HepG2 (cell line): Measurements from ENCODE around the gene MADCAM1. TPM values are rescaled to one million over a fixed set of nuclear protein-coding genes. Genes with fewer than 3 reads are reported as not detected.

Source experiments
- BRCA1 ChIP-seq: sonication (generic); formaldehyde crosslinking; IDR thresholded peaks from 2 replicates; pipeline ENCODE4 v1.4.0; 2020; ENCODE audit warnings: missing genetic modification reagents
- CHD2 ChIP-seq: IDR thresholded peaks from 2 replicates; pipeline ENCODE4 v1.6.1; 2011; ENCODE audit warnings: low read depth, low read length, improper control_type of control experiment
- CREB1 ChIP-seq, 2 experiments: fragments of 450-650 bp in 1 of 2; IDR thresholded peaks; 2 replicates each; pipeline ENCODE4 v1.6.1; 2016 to 2017; ENCODE audit warnings: control low read depth in 1 of 2, mild to moderate bottlenecking in 1 of 2, missing compliant biosample characterization in 1 of 2, missing genetic modification characterization in 1 of 2
- EP300 ChIP-seq, 3 experiments: sonication (generic) in 1 of 3; formaldehyde crosslinking in 1 of 3; IDR thresholded peaks; 2 replicates each; pipeline versions ENCODE4 v1.5.1 to v1.6.1; 2011 to 2020; ENCODE audit warnings: low read depth in 2 of 3, low read length in 2 of 3, borderline replicate concordance in 1 of 3, improper control_type of control experiment in 1 of 3, mild to moderate bottlenecking in 1 of 3, missing genetic modification reagents in 1 of 3, moderate library complexity in 1 of 3
- ETV6 ChIP-seq: sonication (generic); formaldehyde crosslinking; conservative IDR thresholded peaks from 2 replicates; pipeline ENCODE4 v1.4.0; 2020; ENCODE audit warnings: missing genetic modification reagents
- FOXK1 ChIP-seq: sonication (generic); formaldehyde crosslinking; IDR thresholded peaks from 2 replicates; pipeline ENCODE4 v1.4.0; 2020; ENCODE audit warnings: low read depth, missing genetic modification reagents, borderline replicate concordance
- KLF12 ChIP-seq: sonication (generic); formaldehyde crosslinking; IDR thresholded peaks from 2 replicates; pipeline ENCODE4 v1.4.0; 2020; ENCODE audit warnings: missing genetic modification reagents, borderline replicate concordance
- MYC ChIP-seq: sonication (generic); formaldehyde crosslinking; IDR thresholded peaks from 2 replicates; pipeline ENCODE4 v1.9.0; 2021; ENCODE audit warnings: missing genetic modification reagents, borderline replicate concordance
- NFKB2 ChIP-seq: sonication (generic); formaldehyde crosslinking; IDR thresholded peaks from 2 replicates; pipeline ENCODE4 v1.4.0; 2020; ENCODE audit warnings: missing genetic modification reagents, borderline replicate concordance
- SSRP1 ChIP-seq: IDR thresholded peaks from 2 replicates; pipeline ENCODE4 v1.6.1; 2016; ENCODE audit warnings: control low read depth
- TCF7L2 ChIP-seq: IDR thresholded peaks from 2 replicates; pipeline ENCODE4 v1.6.1; 2011; ENCODE audit warnings: mild to moderate bottlenecking, low read depth, low read length, moderate library complexity
- ZIK1 ChIP-seq: sonication (generic); formaldehyde crosslinking; IDR thresholded peaks from 2 replicates; pipeline ENCODE4 v1.5.0; 2020; ENCODE audit warnings: mild to moderate bottlenecking, low read depth, missing genetic modification reagents, borderline replicate concordance
- ZMYM2 ChIP-seq: sonication (generic); formaldehyde crosslinking; IDR thresholded peaks from 2 replicates; pipeline ENCODE4 v1.8.0; 2022; ENCODE audit warnings: mild to moderate bottlenecking, missing genetic modification reagents
- ZNF788 ChIP-seq: sonication (generic); formaldehyde crosslinking; IDR thresholded peaks from 2 replicates; pipeline ENCODE4 v1.5.0; 2020; ENCODE audit warnings: mild to moderate bottlenecking, missing genetic modification reagents, borderline replicate concordance
- polyA plus RNA-seq, 8 experiments: library from polyadenylated mRNA; depleted of rRNA in 3 of 8; stranded (reverse) in 7 of 8; unstranded in 1 of 8; fragments of >200 nt; fragmentation: Illumina TruSeq in 4 of 8; extraction: Trizol in 4 of 8; gene quantifications; 2 replicates each; pipeline versions ENCODE4 v1.2.1 to v1.2.3, GENCODE V29; 2011 to 2016; ENCODE audit warnings: low read depth in 4 of 8, missing spikeins in 1 of 8, mixed read lengths in 1 of 8; ENCODE audit not compliant: insufficient read depth in 1 of 8
- total RNA-seq, 5 experiments: library from RNA; depleted of rRNA; stranded (reverse); fragments of >200 nt; fragmentation: Illumina TruSeq; extraction: Trizol; gene quantifications; 2 replicates each; pipeline ENCODE4 v1.2.3, GENCODE V29; 2016; ENCODE audit warnings: low read depth in 1 of 5
- TF ChIP-seq, protein P1 (sequence below): IDR thresholded peaks from 2 replicates; pipeline ENCODE4 v1.6.1; 2016; ENCODE audit warnings: low read depth, control low read depth
- TF ChIP-seq, protein P2 (sequence below): sonication (generic); formaldehyde crosslinking; IDR thresholded peaks from 2 replicates; pipeline ENCODE4 v1.5.0; 2020; ENCODE audit warnings: missing genetic modification reagents, mild to moderate bottlenecking, borderline replicate concordance
- TF ChIP-seq, protein P3 (sequence below): sonication (generic); formaldehyde crosslinking; IDR thresholded peaks from 2 replicates; pipeline ENCODE4 v1.5.0; 2020; ENCODE audit warnings: missing genetic modification reagents
- TF ChIP-seq, protein P4 (sequence below): IDR thresholded peaks from 2 replicates; pipeline ENCODE4 v1.6.1; 2016
- TF ChIP-seq, protein P5 (sequence below): sonication (generic); formaldehyde crosslinking; IDR thresholded peaks from 2 replicates; pipeline ENCODE4 v1.8.0; 2022; ENCODE audit warnings: missing genetic modification reagents, mild to moderate bottlenecking, moderate library complexity, borderline replicate concordance
- TF ChIP-seq, protein P6 (sequence below): sonication (generic); formaldehyde crosslinking; IDR thresholded peaks from 2 replicates; pipeline ENCODE4 v1.4.0; 2020; ENCODE audit warnings: missing genetic modification reagents, borderline replicate concordance

MADCAM1 gene
- total and polyA plus RNA-seq, 2 of the 13 experiments (the other 11 are each of a cell fraction or from before 2014, with no cell fraction given), result 0.29 to 0.33 TPM

DNA sequence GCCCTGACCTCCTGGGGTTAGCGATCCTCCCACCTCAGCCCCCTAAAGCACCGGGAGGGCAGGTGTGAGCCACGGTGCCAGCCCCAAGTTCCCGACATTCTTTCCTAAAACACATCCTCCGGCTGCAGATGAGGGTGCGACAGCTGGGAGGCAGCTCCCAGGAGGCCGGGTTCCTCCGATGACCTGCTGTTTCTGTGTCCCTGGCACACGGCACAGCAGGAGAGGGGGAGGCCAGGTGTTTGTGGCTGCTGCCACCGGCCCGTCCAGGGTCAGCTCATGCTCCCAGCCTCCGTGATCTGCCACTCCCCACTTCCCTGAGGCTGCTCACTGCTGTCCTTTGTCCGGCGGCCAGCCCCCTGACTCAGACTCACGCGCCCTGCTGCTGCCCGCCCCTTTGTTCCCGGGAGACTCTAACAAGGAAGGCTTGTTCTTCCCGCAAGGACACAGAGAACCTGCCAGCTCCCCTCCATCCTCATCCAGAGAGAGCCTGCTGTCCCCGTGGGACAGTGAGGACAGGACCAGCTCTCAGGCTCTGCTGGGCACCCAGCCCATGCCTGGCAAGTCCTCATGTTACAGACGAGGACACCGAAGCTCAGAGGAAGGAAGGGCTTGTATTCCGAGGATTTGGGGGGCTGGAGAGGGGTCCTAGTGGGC lies 10.6 kb upstream of the MADCAM1 start (continued):
- TF ChIP-seq FOXK1 (no peak), CREB1 (IDR thresholded peaks at IDR 0.05) (no peak), CREB1 (CRISPR knock-in tag; IDR thresholded peaks at IDR 0.05) (no peak), MYC (CRISPR knock-in tag) (peak; percentile 51; the same call in 1 of the 2 replicates), ETV6 (CRISPR knock-in tag) (no peak), EP300 (IDR thresholded peaks at IDR 0.05; ENCODE audit: low read depth in 2 of 2, low read length in 2 of 2) (no peak), EP300 (CRISPR knock-in tag; IDR thresholded peaks at IDR 0.05; ENCODE audit: borderline replicate concordance) (no peak; the same call in 1 of the 2 replicates), BRCA1 (CRISPR knock-in tag) (no peak), TCF7L2 (no peak), ZIK1 (CRISPR knock-in tag) (no peak), KLF12 (CRISPR knock-in tag) (0 out of 2 replicates have a peak, but pooled peaks have one; percentile 45), ZMYM2 (no peak), NFKB2 (CRISPR knock-in tag) (peak; percentile 6; the same call in 1 of the 2 replicates), CHD2 (no peak), SSRP1 (CRISPR knock-in tag) (no peak), ZNF788 (CRISPR knock-in tag) (no peak)
- TF ChIP-seq, protein P1, sequence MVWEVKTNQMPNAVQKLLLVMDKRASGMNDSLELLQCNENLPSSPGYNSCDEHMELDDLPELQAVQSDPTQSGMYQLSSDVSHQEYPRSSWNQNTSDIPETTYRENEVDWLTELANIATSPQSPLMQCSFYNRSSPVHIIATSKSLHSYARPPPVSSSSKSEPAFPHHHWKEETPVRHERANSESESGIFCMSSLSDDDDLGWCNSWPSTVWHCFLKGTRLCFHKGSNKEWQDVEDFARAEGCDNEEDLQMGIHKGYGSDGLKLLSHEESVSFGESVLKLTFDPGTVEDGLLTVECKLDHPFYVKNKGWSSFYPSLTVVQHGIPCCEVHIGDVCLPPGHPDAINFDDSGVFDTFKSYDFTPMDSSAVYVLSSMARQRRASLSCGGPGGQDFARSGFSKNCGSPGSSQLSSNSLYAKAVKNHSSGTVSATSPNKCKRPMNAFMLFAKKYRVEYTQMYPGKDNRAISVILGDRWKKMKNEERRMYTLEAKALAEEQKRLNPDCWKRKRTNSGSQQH (CRISPR knock-in tag), result no peak
- TF ChIP-seq, protein P2, sequence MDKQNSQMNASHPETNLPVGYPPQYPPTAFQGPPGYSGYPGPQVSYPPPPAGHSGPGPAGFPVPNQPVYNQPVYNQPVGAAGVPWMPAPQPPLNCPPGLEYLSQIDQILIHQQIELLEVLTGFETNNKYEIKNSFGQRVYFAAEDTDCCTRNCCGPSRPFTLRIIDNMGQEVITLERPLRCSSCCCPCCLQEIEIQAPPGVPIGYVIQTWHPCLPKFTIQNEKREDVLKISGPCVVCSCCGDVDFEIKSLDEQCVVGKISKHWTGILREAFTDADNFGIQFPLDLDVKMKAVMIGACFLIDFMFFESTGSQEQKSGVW (CRISPR knock-in tag), result no peak
- TF ChIP-seq, protein P3, sequence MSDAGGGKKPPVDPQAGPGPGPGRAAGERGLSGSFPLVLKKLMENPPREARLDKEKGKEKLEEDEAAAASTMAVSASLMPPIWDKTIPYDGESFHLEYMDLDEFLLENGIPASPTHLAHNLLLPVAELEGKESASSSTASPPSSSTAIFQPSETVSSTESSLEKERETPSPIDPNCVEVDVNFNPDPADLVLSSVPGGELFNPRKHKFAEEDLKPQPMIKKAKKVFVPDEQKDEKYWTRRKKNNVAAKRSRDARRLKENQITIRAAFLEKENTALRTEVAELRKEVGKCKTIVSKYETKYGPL (CRISPR knock-in tag), result no peak
- TF ChIP-seq, protein P4, sequence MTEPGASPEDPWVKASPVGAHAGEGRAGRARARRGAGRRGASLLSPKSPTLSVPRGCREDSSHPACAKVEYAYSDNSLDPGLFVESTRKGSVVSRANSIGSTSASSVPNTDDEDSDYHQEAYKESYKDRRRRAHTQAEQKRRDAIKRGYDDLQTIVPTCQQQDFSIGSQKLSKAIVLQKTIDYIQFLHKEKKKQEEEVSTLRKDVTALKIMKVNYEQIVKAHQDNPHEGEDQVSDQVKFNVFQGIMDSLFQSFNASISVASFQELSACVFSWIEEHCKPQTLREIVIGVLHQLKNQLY (CRISPR knock-in tag), result peak; percentile 35; the same call in 1 of the 2 replicates
- TF ChIP-seq, protein P5, sequence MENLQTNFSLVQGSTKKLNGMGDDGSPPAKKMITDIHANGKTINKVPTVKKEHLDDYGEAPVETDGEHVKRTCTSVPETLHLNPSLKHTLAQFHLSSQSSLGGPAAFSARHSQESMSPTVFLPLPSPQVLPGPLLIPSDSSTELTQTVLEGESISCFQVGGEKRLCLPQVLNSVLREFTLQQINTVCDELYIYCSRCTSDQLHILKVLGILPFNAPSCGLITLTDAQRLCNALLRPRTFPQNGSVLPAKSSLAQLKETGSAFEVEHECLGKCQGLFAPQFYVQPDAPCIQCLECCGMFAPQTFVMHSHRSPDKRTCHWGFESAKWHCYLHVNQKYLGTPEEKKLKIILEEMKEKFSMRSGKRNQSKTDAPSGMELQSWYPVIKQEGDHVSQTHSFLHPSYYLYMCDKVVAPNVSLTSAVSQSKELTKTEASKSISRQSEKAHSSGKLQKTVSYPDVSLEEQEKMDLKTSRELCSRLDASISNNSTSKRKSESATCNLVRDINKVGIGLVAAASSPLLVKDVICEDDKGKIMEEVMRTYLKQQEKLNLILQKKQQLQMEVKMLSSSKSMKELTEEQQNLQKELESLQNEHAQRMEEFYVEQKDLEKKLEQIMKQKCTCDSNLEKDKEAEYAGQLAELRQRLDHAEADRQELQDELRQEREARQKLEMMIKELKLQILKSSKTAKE, result no peak
- TF ChIP-seq, protein P6, sequence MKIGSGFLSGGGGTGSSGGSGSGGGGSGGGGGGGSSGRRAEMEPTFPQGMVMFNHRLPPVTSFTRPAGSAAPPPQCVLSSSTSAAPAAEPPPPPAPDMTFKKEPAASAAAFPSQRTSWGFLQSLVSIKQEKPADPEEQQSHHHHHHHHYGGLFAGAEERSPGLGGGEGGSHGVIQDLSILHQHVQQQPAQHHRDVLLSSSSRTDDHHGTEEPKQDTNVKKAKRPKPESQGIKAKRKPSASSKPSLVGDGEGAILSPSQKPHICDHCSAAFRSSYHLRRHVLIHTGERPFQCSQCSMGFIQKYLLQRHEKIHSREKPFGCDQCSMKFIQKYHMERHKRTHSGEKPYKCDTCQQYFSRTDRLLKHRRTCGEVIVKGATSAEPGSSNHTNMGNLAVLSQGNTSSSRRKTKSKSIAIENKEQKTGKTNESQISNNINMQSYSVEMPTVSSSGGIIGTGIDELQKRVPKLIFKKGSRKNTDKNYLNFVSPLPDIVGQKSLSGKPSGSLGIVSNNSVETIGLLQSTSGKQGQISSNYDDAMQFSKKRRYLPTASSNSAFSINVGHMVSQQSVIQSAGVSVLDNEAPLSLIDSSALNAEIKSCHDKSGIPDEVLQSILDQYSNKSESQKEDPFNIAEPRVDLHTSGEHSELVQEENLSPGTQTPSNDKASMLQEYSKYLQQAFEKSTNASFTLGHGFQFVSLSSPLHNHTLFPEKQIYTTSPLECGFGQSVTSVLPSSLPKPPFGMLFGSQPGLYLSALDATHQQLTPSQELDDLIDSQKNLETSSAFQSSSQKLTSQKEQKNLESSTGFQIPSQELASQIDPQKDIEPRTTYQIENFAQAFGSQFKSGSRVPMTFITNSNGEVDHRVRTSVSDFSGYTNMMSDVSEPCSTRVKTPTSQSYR (CRISPR knock-in tag), result peak; percentile 58; the same call in 1 of the 2 replicates
